H1 (cell line): ENCODE results near the gene PDE9A. TPM values are rescaled to one million over a fixed set of nuclear protein-coding genes. Genes with fewer than 3 reads are reported as not detected.

Source experiments
- BCL11A ChIP-seq, 2 experiments: IDR thresholded peaks; one replicate each; pipeline ENCODE4 v1.6.1; 2011; ENCODE audit warnings: low read depth in 2 of 2, low read length in 2 of 2, mild to moderate bottlenecking in 2 of 2
- CTBP2 ChIP-seq: IDR thresholded peaks from 2 replicates; pipeline ENCODE4 v1.7.0; 2011; ENCODE audit warnings: borderline replicate concordance, mild to moderate bottlenecking, moderate library complexity, mixed read lengths, low read length; ENCODE audit not compliant: insufficient read depth, insufficient read length
- CTCF ChIP-seq, 3 experiments: IDR thresholded peaks; 1 replicate in 2 of 3; 2 replicates in 1 of 3; pipeline versions ENCODE4 v1.5.1 to v1.6.1; 2011; ENCODE audit warnings: low read length in 3 of 3, mild to moderate bottlenecking in 3 of 3, inconsistent platforms in 2 of 3, low read depth in 1 of 3, moderate library complexity in 1 of 3; ENCODE audit not compliant: insufficient read depth in 1 of 3; ENCODE audit errors: control extremely low read depth in 1 of 3
- EGR1 ChIP-seq: IDR thresholded peaks from 2 replicates; pipeline ENCODE4 v1.6.1; 2011; ENCODE audit warnings: low read depth, low read length, borderline replicate concordance
- NANOG ChIP-seq: IDR thresholded peaks from 2 replicates; pipeline ENCODE4 v1.6.1; 2011; ENCODE audit warnings: low read length, low read depth, mild to moderate bottlenecking, inconsistent platforms; ENCODE audit not compliant: insufficient read depth, poor library complexity, severe bottlenecking
- SP1 ChIP-seq: IDR thresholded peaks from 2 replicates; pipeline ENCODE4 v1.6.1; 2011; ENCODE audit warnings: low read depth, low read length
- ZNF274 ChIP-seq: IDR thresholded peaks from 2 replicates; pipeline ENCODE4 v1.7.0; 2012; ENCODE audit warnings: low read length, borderline replicate concordance; ENCODE audit errors: extremely low read depth
- polyA plus RNA-seq, 7 experiments: library from polyadenylated mRNA; depleted of rRNA in 3 of 7; stranded (reverse) in 5 of 7; unstranded in 2 of 7; fragments of >200 nt in 5 of 7; fragments of 200-250 nt in 2 of 7; gene quantifications; 1 replicate in 5 of 7; 2 replicates in 1 of 7; 4 replicates in 1 of 7; pipeline versions ENCODE4 v1.2.1 to v1.2.3, GENCODE V29; 2011 to 2013; ENCODE audit warnings: missing spikeins in 2 of 7, mixed read lengths in 2 of 7
- total RNA-seq: library from RNA; stranded (reverse); fragmentation: NEBNext Ultra II Directional; extraction: Animal tissue kit (Norgen Biotek cat#: 25700); gene quantifications from 2 replicates; pipeline ENCODE4 v1.2.1, GENCODE V29; 2021
- TF ChIP-seq, protein P1 (sequence below): IDR thresholded peaks from 2 replicates; pipeline ENCODE4 v1.6.1; 2012; ENCODE audit warnings: inconsistent platforms

PDE9A gene
- total and polyA plus RNA-seq, 2 of the 8 experiments (the other 6 are each of a cell fraction or from before 2014, with no cell fraction given) = 39.2 to 45.9 TPM

DNA sequence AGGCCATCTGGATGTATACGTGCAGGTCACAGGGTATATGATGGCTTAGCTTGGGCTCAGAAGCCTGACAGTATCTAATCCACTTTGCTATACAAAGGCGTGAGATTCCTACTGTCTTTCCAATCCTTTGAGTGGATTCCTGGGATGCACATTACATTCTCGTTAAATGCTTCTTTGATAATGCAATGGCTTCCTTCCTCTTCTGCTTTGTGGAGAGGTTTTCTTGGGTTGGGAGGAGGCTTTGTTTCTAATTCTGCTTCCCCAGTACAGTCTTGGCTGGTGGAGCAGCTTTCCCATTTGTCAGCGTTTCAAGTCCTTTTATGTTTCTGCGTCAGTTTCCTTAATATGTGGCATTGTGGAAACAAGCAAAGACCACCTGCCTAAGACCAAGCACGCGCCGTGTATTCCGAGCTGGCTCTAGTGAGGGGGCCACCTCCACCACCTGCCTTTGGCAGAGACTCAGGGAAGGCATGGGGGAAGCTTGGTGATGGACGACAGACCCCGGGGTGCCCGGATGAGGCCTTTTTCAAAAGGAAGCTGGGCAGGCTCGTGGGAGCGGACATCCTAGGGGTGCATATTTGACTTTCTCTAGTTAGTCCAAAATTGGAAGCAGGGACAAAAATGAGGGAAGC is 153.2 kb downstream of the PDE9A start (continued):
- TF ChIP-seq CTCF (IDR thresholded peaks at IDR 0.05; ENCODE audit: control extremely low read depth in 1 of 3, insufficient read depth in 1 of 3, low read depth in 1 of 3, low read length in 3 of 3) (no peak), BCL11A (IDR thresholded peaks at IDR 0.05; ENCODE audit: low read depth in 2 of 2, low read length in 2 of 2) (no peak), NANOG (no peak), SP1 (no peak), CTBP2 (no peak), EGR1 (no peak), ZNF274 (no peak)
- TF ChIP-seq, protein P1, sequence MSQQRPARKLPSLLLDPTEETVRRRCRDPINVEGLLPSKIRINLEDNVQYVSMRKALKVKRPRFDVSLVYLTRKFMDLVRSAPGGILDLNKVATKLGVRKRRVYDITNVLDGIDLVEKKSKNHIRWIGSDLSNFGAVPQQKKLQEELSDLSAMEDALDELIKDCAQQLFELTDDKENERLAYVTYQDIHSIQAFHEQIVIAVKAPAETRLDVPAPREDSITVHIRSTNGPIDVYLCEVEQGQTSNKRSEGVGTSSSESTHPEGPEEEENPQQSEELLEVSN = no peak
